Activated CD4-positive, CD25-positive, alpha-beta regulatory T cell (primary cell): ENCODE results near the gene BRD7.

Experiments used
- DNase-seq, 4 experiments: peaks; one replicate each; lab custom pipeline; 2025; lab: John Stamatoyannopoulos, UW

Gene BRD7

GRCh38 chr16:50320310-50320709 is 48.5 kb downstream of the BRD7 start:
- DNase-seq = no peak

- DNase-seq = no peak
Measured at GRCh38 chr16:50318796-50319578, 49.8 kb downstream of the BRD7 start.

DNA sequence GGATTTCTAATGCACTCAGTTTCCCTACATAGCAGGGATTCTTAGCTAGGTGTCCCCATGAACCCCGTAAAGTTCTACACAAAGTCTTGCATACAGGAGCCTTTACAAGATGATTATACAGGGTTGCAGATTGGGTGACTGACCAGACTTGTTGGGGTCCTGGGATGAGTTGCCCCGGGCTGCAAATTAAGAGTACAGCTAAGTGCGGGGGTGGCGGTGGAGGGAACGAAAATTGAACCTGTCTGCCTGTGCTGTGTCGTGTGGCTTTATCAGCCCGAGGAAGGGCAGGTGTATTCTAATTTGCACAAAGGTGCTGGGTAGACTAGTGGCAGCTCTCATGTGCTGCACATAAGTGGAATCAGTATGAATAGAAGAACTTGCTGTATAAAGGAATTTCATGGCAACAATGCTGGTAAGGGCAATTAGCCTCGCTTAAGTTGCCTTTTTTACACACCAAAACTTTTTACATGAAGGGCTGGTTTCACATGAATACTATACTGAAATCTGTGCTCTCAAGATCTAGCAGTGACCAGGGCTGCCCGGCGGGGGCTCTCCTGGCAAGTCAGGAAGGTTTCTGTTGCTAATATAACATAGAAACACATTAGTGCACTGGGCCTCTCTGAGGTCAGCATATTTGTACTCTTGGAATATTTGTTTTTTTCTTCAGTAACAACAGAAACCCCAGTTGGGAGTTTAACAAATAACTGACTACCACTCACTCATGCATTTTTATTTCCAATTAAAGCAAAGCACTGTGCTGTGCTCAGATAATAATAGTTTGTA is 51.7 kb downstream of the BRD7 start:
- DNase-seq = no peak

DNA sequence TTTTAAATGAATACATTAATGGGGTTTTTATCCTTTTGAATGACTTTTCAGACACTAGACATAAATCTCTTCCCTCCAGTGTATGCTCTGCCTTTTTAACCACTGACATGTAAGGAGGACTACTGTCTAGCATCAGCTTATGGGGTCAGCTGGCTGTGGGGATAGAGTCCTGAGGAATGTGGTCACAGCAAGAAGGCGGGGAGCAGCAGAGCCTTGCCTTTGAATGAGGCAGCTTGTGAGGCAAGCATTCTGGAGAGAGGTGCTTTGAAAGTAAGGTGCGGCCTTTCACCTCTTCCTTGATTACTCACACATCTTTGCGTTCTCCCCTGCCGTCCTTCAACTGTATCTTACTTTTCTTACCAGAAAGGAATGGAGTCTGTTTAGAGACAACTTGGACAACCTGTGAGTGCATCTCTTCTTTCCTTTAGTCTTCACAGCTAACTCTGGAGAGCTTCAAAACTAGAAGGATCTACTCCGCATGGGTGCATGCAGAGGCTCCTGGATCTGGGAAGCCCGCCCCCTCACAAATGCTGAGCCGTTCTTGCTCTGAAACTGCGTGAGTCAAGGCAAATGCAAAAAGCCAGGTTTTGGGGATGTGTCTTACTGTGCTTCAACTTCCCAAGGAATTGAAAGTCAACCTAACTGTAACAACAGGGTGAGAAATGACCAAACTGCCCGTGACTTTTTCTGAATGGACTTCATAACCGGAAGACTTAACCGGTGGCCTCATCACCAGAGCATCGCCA is 52.5 kb downstream of the BRD7 start:
- DNase-seq = no peak

DNA sequence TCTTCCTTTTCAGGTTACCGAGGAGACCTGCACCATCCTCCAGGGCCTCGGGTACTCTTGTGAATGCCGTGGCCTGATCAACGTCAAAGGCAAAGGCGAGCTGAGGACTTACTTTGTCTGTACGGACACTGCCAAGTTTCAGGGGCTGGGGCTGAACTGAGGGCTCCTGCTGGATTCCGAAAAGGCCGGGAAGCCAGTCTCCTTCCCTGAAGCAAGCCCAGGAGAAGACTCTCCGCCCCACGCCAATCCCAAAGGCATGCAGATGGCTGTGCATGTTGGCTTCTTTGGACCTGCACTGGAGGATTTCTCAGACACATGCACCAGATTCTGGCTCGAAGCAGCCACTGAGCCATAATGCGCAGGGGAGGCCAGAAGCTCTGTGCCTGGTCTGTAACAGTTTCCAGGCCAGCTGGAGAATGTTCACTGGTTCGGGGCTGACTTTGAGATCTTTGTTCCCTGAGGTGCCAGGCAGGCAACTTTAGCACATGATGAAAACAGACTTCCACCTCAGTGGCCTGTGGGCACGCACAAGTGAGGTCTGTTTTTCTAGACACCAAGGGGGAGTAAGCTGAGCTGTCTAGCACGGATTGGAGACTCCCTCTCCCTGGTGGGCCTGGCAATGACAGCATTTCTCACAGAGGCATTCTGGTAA is 53.3 kb downstream of the BRD7 start:
- DNase-seq = no peak

DNA sequence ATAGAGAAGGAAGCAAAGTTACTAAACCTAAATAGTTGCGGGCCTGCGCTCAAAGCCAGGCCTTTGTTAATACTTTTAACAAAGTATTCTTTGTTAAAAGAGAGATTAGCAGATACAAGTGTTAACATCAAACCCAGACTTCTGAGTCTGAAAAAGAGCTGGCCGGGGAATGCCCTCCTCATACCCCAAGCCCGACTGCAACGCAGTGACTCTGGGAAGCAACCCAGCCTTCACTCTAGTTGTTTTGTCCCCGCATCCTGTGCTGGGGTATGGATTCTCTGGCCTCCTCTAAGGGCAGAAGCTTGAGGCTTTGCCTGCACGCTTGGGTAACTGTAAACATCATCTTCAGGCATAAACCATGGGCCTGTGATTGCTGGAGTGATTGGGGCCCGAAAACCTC is 54.1 kb downstream of the BRD7 start:
- no peak for DNase-seq

- no peak for DNase-seq
Measured at GRCh38 chr16:50313596-50314478, 55.0 kb downstream of the BRD7 start.

GRCh38 chr16:50311891-50312501 is 56.8 kb downstream of the BRD7 start:
- no peak for DNase-seq

GRCh38 chr16:50311134-50311528 is 57.7 kb downstream of the BRD7 start:
- DNase-seq = no peak

GRCh38 chr16:50310308-50311133 is 58.3 kb downstream of the BRD7 start:
- no peak for DNase-seq

GRCh38 chr16:50309527-50310307 is 59.1 kb downstream of the BRD7 start:
- no peak for DNase-seq

- no peak for DNase-seq
Measured at GRCh38 chr16:50309156-50309526, 59.6 kb downstream of the BRD7 start.

GRCh38 chr16:50308237-50308965 is 60.4 kb downstream of the BRD7 start:
- DNase-seq = no peak

- no peak for DNase-seq
Measured at GRCh38 chr16:50306287-50306686, 62.5 kb downstream of the BRD7 start.

GRCh38 chr16:50305441-50306061 is 63.2 kb downstream of the BRD7 start:
- no peak for DNase-seq

DNA sequence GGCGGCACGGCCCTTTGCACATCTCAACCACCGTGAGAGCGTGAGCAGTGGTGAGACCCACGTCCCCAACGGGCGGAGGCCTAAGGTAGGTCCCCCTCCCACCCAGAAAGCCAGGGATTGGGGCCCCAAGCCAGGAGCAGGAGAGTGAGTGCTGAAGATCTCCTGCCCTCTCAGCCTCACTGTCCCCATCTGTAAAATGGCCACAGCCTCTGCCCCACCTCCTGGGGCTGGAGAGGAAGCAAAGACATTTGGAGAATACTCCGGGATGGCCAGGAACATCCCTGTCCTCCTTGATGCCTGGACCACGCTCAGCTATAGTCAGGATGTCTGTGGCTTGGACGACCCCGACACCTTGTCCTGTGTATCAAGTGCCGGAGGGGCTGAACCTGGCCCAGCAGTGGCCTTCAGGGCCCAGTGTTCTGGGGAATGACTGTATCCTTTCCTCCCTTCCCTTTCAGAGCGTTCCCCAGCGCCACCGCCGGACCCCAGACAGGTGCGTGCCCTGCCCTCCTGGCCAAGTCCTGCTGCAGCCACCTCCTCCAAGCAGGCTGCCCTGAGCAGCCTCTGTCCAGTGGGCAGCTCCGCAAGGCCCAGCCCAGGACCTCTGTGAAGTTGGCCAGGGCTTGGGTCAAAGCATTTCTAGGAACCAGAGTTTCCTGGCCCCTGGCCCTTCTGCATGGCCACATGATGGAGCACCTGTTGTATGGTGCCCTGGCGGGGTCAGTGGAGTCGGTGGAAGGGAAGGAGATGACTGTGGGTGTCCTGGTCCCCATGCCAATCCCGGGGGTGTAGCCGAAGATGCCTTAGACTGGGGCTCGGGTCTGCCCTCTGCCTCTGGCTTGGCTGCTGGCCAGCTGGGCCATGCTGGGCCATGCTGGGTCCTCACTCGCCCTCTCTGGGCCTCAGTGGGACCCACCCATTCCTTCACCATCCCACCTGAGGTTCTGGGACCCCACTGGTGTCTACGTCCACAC is 64.0 kb downstream of the BRD7 start:
- DNase-seq = no peak
